Erythroblast (primary cell): ENCODE measurements around the gene ZNF385B.

Experiments used
- DNase-seq, 2 experiments: peaks; one replicate each; lab custom pipeline; 2025; lab: John Stamatoyannopoulos, UW
- GATA1 ChIP-seq: IDR thresholded peaks from 2 replicates; pipeline ENCODE4 v1.6.1; 2011; ENCODE audit warnings: low read depth, mild to moderate bottlenecking, control low read depth, low read length, moderate library complexity
- POLR2A ChIP-seq: IDR thresholded peaks from 2 replicates; pipeline ENCODE4 v1.6.1; 2011; ENCODE audit warnings: mild to moderate bottlenecking, low read length

The ZNF385B gene

GRCh38 chr2:179840840-179841239 lies 20.6 kb downstream of the ZNF385B start:
- no peak for DNase-seq

GRCh38 chr2:179837408-179837807 lies 24.0 kb downstream of the ZNF385B start:
- TF ChIP-seq GATA1 = no peak
- no peak for TF ChIP-seq POLR2A
- DNase-seq = no peak

More at GRCh38 chr2:179840840-179841239, 20.6 kb downstream of the ZNF385B start:
- TF ChIP-seq POLR2A = no peak
- no peak for TF ChIP-seq GATA1

- DNase-seq = no peak
- TF ChIP-seq POLR2A (no peak), GATA1 (no peak)
Observed at GRCh38 chr2:179830043-179830787, 31.2 kb downstream of the ZNF385B start.

GRCh38 chr2:179826297-179826696 lies 35.1 kb downstream of the ZNF385B start:
- DNase-seq = no peak
- TF ChIP-seq POLR2A = no peak
- no peak for TF ChIP-seq GATA1

GRCh38 chr2:179825494-179825893 lies 35.9 kb downstream of the ZNF385B start:
- TF ChIP-seq GATA1 (no peak), POLR2A (no peak)
- peak in 1 of 2 experiments; percentile 2 for DNase-seq

- TF ChIP-seq POLR2A (no peak), GATA1 (no peak)
- no peak for DNase-seq
Observed at GRCh38 chr2:179824961-179825360, 36.5 kb downstream of the ZNF385B start.

- TF ChIP-seq POLR2A (no peak), GATA1 (no peak)
- DNase-seq = no peak
Observed at GRCh38 chr2:179822540-179822939, 38.9 kb downstream of the ZNF385B start.

GRCh38 chr2:179818546-179818945 lies 42.9 kb downstream of the ZNF385B start:
- DNase-seq = no peak

GRCh38 chr2:179817181-179817841 lies 44.1 kb downstream of the ZNF385B start:
- TF ChIP-seq GATA1 (no peak), POLR2A (no peak)
- no peak for DNase-seq

More at GRCh38 chr2:179818546-179818945, 42.9 kb downstream of the ZNF385B start:
- TF ChIP-seq POLR2A (no peak), GATA1 (no peak)

- TF ChIP-seq GATA1 = no peak
- no peak for TF ChIP-seq POLR2A
- no peak for DNase-seq
Observed at GRCh38 chr2:179814050-179814449, 47.4 kb downstream of the ZNF385B start.

- no peak for DNase-seq
- TF ChIP-seq GATA1 (no peak), POLR2A (no peak)
Observed at GRCh38 chr2:179812501-179812900, 48.9 kb downstream of the ZNF385B start.

GRCh38 chr2:179811042-179811441 lies 50.4 kb downstream of the ZNF385B start:
- no peak for TF ChIP-seq GATA1
- no peak for TF ChIP-seq POLR2A
- no peak for DNase-seq

- DNase-seq = no peak
- TF ChIP-seq GATA1 (no peak), POLR2A (no peak)
Observed at GRCh38 chr2:179809606-179810005, 51.8 kb downstream of the ZNF385B start.

GRCh38 chr2:179805001-179805400 lies 56.4 kb downstream of the ZNF385B start:
- no peak for TF ChIP-seq GATA1
- no peak for TF ChIP-seq POLR2A

GRCh38 chr2:179804206-179804605 lies 57.2 kb downstream of the ZNF385B start:
- DNase-seq = no peak
- no peak for TF ChIP-seq GATA1

More at GRCh38 chr2:179805001-179805400, 56.4 kb downstream of the ZNF385B start:
- no peak for DNase-seq
